CD4-positive, alpha-beta T cell treated with Interleukin-12 subunit alpha and Interleukin-12 subunit beta, for 1 hour (primary cell): ENCODE results near the gene GRAP2.
A peak's percentile ranks its signal among the peaks of the same experiment; 100 is the strongest.

Experiments used
- DNase-seq: peaks from one replicate; pipeline ENCODE4 v3.0.0-alpha.2; 2020

GRAP2 gene

GRCh38 chr22:39925909-39926679, 25.2 kb downstream of the GRAP2 start:
- DNase-seq = no peak

GRCh38 chr22:39926753-39927152, 25.9 kb downstream of the GRAP2 start:
- DNase-seq = no peak

DNA sequence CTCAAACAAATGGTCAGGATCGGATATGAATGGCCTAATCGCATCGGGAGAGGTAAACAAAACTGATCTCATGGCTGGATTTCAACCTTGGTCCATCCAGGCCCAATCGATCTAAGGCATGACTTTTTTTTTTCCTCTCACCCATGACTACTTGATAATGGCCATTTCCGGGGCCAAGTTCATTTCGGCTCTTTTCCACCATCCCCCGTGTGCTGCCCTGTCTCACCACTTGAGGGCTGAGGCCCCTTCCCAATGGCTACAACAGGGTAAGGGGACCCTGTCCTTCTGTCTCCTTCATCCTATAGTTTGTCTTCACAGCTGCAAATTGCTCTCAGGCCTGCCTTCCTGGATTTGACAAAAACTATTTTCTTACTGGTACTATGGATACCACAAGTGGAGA, 26.7 kb downstream of the GRAP2 start:
- no peak for DNase-seq

GRCh38 chr22:39928536-39929520, 27.9 kb downstream of the GRAP2 start:
- no peak for DNase-seq

- no peak for DNase-seq
Measured at GRCh38 chr22:39931251-39931650, 30.4 kb downstream of the GRAP2 start.

DNA sequence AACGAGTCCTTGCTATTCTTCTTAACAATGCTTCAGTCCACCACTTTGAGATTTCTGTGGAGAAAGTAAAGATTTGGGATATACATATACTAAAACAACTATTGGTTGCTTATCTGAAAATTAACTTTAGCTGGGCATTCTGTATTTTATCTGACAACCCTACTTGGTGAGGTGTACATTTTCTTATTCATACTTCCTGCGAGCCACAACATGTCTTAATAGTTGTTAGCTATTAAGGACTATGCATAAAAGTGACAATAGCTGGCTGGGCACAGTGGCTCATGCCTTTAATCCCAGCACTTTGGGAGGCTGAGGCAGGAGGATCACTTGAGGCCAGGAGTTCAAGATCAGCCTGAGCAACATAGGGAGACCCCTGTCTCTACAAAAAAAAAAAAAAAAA, 31.3 kb downstream of the GRAP2 start:
- DNase-seq = no peak

DNA sequence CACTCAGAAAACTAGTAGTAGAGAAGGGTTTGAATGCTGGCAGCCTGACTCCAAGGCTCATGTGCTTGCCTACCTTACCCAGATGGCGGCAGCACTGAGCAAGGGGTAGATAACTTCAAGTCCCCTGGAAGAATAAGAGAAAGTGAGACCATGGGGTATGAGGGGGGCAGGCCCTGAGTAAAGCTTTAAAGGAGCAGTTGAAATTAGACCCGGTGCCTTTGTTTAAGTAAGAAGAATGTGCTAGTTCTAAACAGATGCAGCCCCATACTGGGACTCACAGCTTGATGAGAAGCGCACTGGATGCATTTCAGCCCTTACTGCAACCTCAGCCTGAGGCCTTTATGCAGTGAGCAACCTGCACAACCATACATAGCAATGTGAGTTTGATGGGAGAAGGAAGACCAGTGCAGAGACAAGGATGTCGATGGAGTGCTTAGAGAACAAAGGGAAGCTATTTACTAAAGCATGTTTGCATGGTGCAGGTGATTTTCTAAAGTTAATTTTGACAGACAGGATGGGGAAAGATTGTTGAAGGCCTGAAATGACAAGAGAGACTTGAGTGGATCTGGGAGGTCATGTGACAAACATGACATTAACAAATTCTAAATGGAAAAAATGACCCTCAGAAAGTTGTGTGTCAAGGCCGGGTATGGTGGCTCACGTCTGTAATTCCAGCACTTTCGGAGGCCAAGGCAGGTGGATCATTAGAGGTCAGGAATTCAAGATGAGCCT, 32.2 kb downstream of the GRAP2 start:
- peak; percentile 68 for DNase-seq

GRCh38 chr22:39933741-39934140, 32.9 kb downstream of the GRAP2 start:
- DNase-seq = no peak

- DNase-seq = no peak
Measured at GRCh38 chr22:39935116-39935515, 34.2 kb downstream of the GRAP2 start.

GRCh38 chr22:39935612-39936011, 34.7 kb downstream of the GRAP2 start:
- peak; percentile 30 for DNase-seq

DNA sequence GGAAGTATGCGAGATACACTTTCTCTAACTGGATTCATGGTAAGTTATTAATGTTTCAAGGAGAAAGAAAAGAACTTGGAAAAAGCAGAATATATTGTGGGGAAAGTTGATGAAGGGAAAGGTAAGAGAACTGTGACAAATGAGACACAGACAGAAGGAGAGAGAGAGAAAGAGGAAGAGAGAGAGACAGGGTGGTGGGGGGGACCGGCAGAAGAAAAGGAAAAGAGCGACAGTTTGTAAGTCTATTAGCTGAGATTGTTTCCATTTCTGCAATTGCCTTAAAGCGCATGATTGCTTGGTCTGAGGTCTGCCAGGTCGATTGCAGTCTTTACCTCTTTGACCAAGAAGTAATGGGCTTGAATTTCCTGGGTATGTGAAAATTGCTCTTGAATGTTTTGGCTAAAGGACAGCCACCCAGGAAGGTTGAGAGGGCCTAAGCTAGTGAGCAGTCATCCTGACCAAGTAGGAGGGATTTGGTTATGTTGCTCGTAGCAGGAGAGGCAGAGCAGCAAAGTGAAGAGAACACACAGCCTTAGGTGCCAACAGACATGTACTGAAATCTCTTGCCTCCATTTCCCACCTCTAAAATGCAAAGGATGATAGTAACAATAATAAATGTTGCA, 35.8 kb downstream of the GRAP2 start:
- no peak for DNase-seq

DNA sequence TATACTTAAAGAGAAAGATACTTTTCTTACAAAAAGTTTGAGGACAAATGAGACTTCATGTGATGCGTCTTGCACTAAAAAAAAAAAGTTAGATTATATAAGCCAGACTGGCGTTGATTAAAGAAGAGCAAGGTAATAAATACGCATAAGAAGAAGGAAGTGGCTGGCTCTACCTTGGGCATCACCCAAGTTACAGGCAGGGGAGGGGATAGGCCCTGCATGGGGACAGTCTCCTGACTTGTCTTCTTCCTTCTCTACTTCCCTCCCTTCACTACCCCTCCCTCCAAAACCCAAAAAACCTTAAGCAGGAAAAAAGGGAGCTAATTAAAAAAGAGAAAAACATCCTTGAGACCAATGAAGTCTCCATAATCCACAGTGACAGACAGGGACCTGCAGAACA, 37.0 kb downstream of the GRAP2 start:
- peak; percentile 35 for DNase-seq

GRCh38 chr22:39938509-39939111, 37.7 kb downstream of the GRAP2 start:
- DNase-seq = peak; percentile 30

DNA sequence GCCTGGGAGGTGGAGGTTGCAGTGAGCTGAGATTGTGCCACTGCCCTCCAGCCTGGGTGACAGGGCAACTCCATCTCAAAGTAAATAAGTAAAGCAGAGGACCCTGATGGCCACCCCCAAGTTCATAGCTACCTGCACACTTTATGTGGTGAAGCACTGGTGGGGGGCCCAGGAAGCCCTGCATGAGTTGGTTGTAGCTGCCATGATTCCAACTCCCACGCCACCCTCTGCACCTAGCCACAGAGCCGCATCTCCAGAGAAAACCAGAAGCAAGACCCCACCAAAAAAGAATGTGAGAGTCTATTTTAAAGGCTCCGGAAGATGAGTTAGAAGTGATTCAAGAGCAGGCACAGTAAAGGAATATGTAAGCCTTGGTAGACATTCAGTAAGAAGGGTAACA, 38.9 kb downstream of the GRAP2 start:
- DNase-seq = no peak

DNA sequence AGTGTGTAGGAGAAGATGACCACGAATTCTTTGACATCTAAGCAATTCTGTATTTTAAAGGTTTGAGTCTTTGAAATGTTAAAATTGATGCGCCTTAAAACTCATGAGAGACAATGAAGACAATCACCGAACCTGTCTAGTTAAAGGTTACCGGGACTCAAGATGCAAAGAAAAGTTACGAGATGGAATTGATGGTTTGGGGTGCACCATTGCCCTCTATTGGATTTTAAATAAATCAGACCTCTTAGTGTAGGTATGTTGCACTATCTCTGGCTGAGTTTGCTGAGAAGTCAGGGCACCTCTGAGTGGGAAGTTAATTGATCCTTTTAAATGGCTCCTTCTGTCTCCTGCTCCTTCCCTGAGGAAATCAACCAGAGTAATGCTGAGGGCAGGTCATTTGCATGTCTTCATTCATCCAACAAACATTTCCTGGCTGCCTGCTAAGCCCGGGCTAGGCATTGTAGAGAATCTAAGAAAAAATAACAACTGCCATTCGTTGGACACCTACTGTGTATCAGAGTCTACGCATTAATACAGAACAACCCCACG, 39.9 kb downstream of the GRAP2 start:
- peak; percentile 69 for DNase-seq

- no peak for DNase-seq
Measured at GRCh38 chr22:39941601-39942000, 40.7 kb downstream of the GRAP2 start.

- DNase-seq = peak; percentile 33
Measured at GRCh38 chr22:39942439-39943230, 41.8 kb downstream of the GRAP2 start.

- peak; percentile 34 for DNase-seq
Measured at GRCh38 chr22:39943337-39943736, 42.5 kb downstream of the GRAP2 start.

DNA sequence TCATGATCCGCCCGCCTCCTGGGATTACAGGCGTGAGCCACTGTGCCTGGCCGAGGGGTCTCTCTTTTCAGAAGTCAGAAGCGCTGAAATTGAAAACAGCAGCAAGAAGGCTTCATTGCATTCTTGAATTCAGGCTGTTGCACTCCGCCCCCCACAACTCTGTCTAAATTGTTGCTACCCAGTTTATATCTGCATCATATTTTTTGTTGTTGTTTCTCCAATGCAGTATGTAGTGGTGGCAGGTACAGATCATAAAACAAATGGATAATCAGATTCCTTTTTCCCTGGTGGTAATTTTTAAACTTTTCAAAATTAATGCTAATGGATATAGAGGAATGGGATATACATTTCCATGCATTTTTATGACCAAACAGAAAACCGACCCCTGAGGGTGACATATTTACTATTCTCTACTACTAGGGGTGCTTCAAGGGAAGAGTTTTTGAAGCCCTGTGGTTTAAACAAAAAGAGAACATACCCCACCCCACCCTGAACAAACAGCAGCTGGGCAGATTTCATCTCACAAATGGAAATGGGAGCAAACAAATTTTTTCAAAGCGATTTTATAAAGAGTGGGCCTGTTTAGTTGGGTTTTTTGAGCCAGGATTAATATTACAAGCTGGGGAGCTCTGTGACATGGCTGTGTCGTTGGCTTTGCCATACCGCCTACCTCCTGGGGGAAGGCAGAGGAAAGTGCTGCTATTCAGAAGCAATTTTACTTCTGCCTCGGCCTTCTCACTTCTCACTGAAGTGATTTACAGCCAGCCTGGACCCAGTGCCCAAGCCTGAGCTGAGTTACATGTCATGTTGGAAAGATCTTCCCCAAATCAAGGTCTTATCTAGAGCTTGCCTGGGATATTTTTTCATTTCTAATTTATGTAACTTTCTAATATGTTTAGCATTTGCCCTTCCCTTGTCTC, 43.3 kb downstream of the GRAP2 start:
- no peak for DNase-seq

DNA sequence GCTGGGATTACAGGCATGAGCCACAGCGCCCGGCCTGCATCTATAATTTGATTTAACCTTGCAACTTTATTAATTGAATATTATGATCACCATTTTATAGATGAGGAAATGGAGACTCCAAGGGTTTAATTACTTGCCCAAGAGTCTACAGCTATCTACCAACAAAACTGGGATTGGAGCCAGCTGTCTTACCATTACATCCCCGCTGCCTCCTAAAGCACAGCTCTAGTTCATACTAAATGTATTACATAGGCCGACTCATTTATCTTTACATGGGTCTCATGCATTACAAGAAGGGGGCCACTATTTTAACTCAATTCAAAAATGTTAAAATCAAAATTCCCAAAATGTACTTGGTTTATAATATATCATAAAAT, 45.2 kb downstream of the GRAP2 start:
- no peak for DNase-seq
